Measurements from ENCODE around the gene UGT2A3. TPM values are rescaled to one million over a fixed set of nuclear protein-coding genes. Genes with fewer than 3 reads are reported as not detected.
"Not testable (repeated sequence)": the region's sequence is repeated elsewhere in the genome, so short reads cannot be mapped to it uniquely, and the experiment has no call there.

UGT2A3 gene
- total and polyA plus RNA-seq, 2 of the 4 experiments (the other 2 are of a cell fraction): not detected

DNA sequence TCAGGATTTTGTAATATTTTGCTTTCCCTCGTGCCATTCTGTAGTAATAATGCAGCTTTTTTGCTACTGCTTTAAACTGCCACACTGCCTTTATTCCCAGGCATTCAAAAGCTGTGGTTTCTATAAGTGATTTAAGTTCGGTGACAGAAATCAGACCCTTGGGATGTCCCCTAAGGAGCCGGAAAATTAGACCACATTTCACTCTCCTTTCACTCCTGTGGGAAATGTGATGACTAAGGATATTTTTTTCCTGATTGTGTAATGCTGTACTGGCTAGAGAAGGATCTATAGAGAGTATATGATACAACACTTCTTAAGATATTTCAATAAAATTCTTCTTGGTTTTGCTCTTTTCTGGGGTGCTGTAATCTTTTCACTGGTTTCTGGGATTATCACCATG lies 24.4 kb downstream of the UGT2A3 start:
- intact Hi-C loops (cut with micrococcal nuclease) (no loop called here), in situ Hi-C loops (cut with MboI; ENCODE audit: low sequenced_read_pairs) (no loop called here), dilution Hi-C loops (cut with HindIII; ENCODE audit: low sequenced_read_pairs, unreplicated experiment) (no loop called here)
- no peak overlapping the region for H3K23ac ChIP-seq (ENCODE audit: low read depth, low read length)
- no peak overlapping the region for H4K91ac ChIP-seq (ENCODE audit: insufficient read depth, low read depth, low read length)
- H3K18ac ChIP-seq (ENCODE audit: low read depth, low read length): no peak overlapping the region
- H2AFZ ChIP-seq (replicated peaks; ENCODE audit: low read length, poor library complexity): no peak overlapping the region
- ATAC-seq (ENCODE audit: low read depth) (no peak), DNase-seq (no peak)
- no peaks in the 10 kb centered on the region for H3K4me1 ChIP-seq (ENCODE audit: control insufficient read depth, insufficient read depth, low read length)
- H3K4me3 ChIP-seq (ENCODE audit: insufficient read depth, low read depth, low read length): no peak overlapping the region
- H3K9ac ChIP-seq (ENCODE audit: low read depth, low read length): no peak overlapping the region
- POLR2A ChIA-PET (ENCODE audit: unreplicated experiment): no interaction called here
- H2BK5ac ChIP-seq (ENCODE audit: low read depth, low read length, poor library complexity, severe bottlenecking): no peak overlapping the region
- no CpG with 5 or more reads among the region's 3 CpGs for WGBS, 2 experiments (ENCODE audit: extremely low coverage in 2 of 2, insufficient read length in 1 of 2)
- no peaks in the 10 kb centered on the region for H3K27me3 ChIP-seq (ENCODE audit: control insufficient read depth, insufficient read depth, low read length)
- no peak overlapping the region for H4K8ac ChIP-seq (ENCODE audit: low read depth in 2 of 2, low read length in 2 of 2)
- H3K27ac ChIP-seq (ENCODE audit: insufficient read depth, low read length): no peak overlapping the region
- H3K56ac ChIP-seq (ENCODE audit: extremely low read depth, insufficient read depth, low read length): no peak overlapping the region
- H3K9me3 ChIP-seq (ENCODE audit: control insufficient read depth, insufficient read depth, low read length): no peaks in the 10 kb centered on the region
- no peaks in the 10 kb centered on the region for H3K79me1 ChIP-seq (ENCODE audit: low read depth in 1 of 2, low read length in 2 of 2)
- no peak overlapping the region for H2AK5ac ChIP-seq (ENCODE audit: low read depth, low read length)
- no peak overlapping the region for H2BK20ac ChIP-seq (ENCODE audit: low read depth, low read length)
- H2BK120ac ChIP-seq (ENCODE audit: low read depth, low read length): no peak overlapping the region
- no peak overlapping the region for H3K4me2 ChIP-seq (ENCODE audit: low read depth, low read length)
- no peaks in the 10 kb centered on the region for H4K20me1 ChIP-seq (ENCODE audit: insufficient read depth, low read length)
- BruUV-seq (replicated peaks): no TSS peak
- no peak overlapping the region for H2AK9ac ChIP-seq (replicated peaks; ENCODE audit: low read depth, low read length, poor library complexity)
- CTCF ChIA-PET: no interaction called here
- TF ChIP-seq POLR2A (IDR thresholded peaks at IDR 0.05; ENCODE audit: low read depth, low read length): no peak
- TF ChIP-seq MAFK (IDR thresholded peaks at IDR 0.05; ENCODE audit: low read depth, low read length): peak; percentile 90
- no peak overlapping the region for H4K5ac ChIP-seq (ENCODE audit: low read depth, low read length)
- H3K4ac ChIP-seq (ENCODE audit: low read depth, low read length): no peak overlapping the region
- no peaks in the 10 kb centered on the region for H3K36me3 ChIP-seq (ENCODE audit: control insufficient read depth, insufficient read depth, low read length)
- H3K9me1 ChIP-seq (ENCODE audit: insufficient read depth, low read length): no peaks in the 10 kb centered on the region
- no peak overlapping the region for H3K14ac ChIP-seq (replicated peaks; ENCODE audit: low read depth, low read length)
- no peak overlapping the region for H2BK15ac ChIP-seq (ENCODE audit: low read depth, low read length)

GRCh38 chr4:68922202-68922601 lies 29.4 kb downstream of the UGT2A3 start:
- 0% methylated on average over 1 of the region's 5 CpGs; no CpG with 5 or more reads in 1 of the 2 experiments for WGBS, 2 experiments (ENCODE audit: extremely low coverage in 2 of 2, insufficient read length in 1 of 2)
- H2BK5ac ChIP-seq (ENCODE audit: low read depth, low read length, poor library complexity, severe bottlenecking); H3K14ac ChIP-seq (replicated peaks; ENCODE audit: low read depth, low read length); H4K8ac ChIP-seq (ENCODE audit: low read depth in 2 of 2, low read length in 2 of 2); dilution Hi-C loops (cut with HindIII; ENCODE audit: low sequenced_read_pairs, unreplicated experiment); H2BK120ac ChIP-seq (ENCODE audit: low read depth, low read length); H3K9me3 ChIP-seq (ENCODE audit: control insufficient read depth, insufficient read depth, low read length); H2AK9ac ChIP-seq (replicated peaks; ENCODE audit: low read depth, low read length, poor library complexity); H3K27me3 ChIP-seq (ENCODE audit: control insufficient read depth, insufficient read depth, low read length); ATAC-seq (ENCODE audit: low read depth); intact Hi-C loops (cut with micrococcal nuclease); H3K79me1 ChIP-seq (ENCODE audit: low read depth in 1 of 2, low read length in 2 of 2); H3K9ac ChIP-seq (ENCODE audit: low read depth, low read length); H3K4me3 ChIP-seq (ENCODE audit: insufficient read depth, low read depth, low read length); CTCF ChIA-PET; H2AK5ac ChIP-seq (ENCODE audit: low read depth, low read length); BruUV-seq (replicated peaks); H3K27ac ChIP-seq (ENCODE audit: insufficient read depth, low read length); H3K4me1 ChIP-seq (ENCODE audit: control insufficient read depth, insufficient read depth, low read length); H4K91ac ChIP-seq (ENCODE audit: insufficient read depth, low read depth, low read length); H2BK20ac ChIP-seq (ENCODE audit: low read depth, low read length); H4K5ac ChIP-seq (ENCODE audit: low read depth, low read length); H3K18ac ChIP-seq (ENCODE audit: low read depth, low read length); H3K4me2 ChIP-seq (ENCODE audit: low read depth, low read length); H3K23ac ChIP-seq (ENCODE audit: low read depth, low read length); H3K56ac ChIP-seq (ENCODE audit: extremely low read depth, insufficient read depth, low read length); in situ Hi-C loops (cut with MboI; ENCODE audit: low sequenced_read_pairs); H2AFZ ChIP-seq (replicated peaks; ENCODE audit: low read length, poor library complexity); H3K36me3 ChIP-seq (ENCODE audit: control insufficient read depth, insufficient read depth, low read length); H2BK15ac ChIP-seq (ENCODE audit: low read depth, low read length); H4K20me1 ChIP-seq (ENCODE audit: insufficient read depth, low read length); POLR2A ChIA-PET (ENCODE audit: unreplicated experiment); H3K4ac ChIP-seq (ENCODE audit: low read depth, low read length); DNase-seq; H3K9me1 ChIP-seq (ENCODE audit: insufficient read depth, low read length): not testable (repeated sequence)
